ENCODE results near the gene CAMTA1.

Gene CAMTA1

GRCh38 chr1:7657287-7658016 lies 872.2 kb downstream of the CAMTA1 start:
- no peak for DNase-seq

GRCh38 chr1:7658099-7658498 lies 872.8 kb downstream of the CAMTA1 start:
- DNase-seq, result no peak

- no peak for DNase-seq
These were observed 874.3 kb downstream of the CAMTA1 start for GRCh38 chr1:7659514-7659913.

- no peak for DNase-seq
These were observed 878.3 kb downstream of the CAMTA1 start for GRCh38 chr1:7663451-7664146.

- DNase-seq, result no peak
These were observed 879.1 kb downstream of the CAMTA1 start for GRCh38 chr1:7664147-7664892.

GRCh38 chr1:7664893-7665250 lies 879.6 kb downstream of the CAMTA1 start:
- DNase-seq, result no peak

GRCh38 chr1:7666249-7666648 lies 881.0 kb downstream of the CAMTA1 start:
- DNase-seq, result no peak

- no peak for DNase-seq
These were observed 881.9 kb downstream of the CAMTA1 start for GRCh38 chr1:7667159-7667558.

- DNase-seq, result peak; percentile 80
These were observed 882.5 kb downstream of the CAMTA1 start for GRCh38 chr1:7667625-7668218.

GRCh38 chr1:7669559-7670311 lies 884.5 kb downstream of the CAMTA1 start:
- DNase-seq, result peak; percentile 65

- peak; percentile 1 for DNase-seq
These were observed 885.3 kb downstream of the CAMTA1 start for GRCh38 chr1:7670334-7671145.

GRCh38 chr1:7671146-7671465 lies 885.9 kb downstream of the CAMTA1 start:
- DNase-seq, result no peak

GRCh38 chr1:7671676-7672075 lies 886.4 kb downstream of the CAMTA1 start:
- DNase-seq, result no peak

GRCh38 chr1:7672864-7673263 lies 887.6 kb downstream of the CAMTA1 start:
- DNase-seq, result no peak

GRCh38 chr1:7674972-7675371 lies 889.7 kb downstream of the CAMTA1 start:
- no peak for DNase-seq

GRCh38 chr1:7675431-7676273 lies 890.4 kb downstream of the CAMTA1 start:
- no peak for DNase-seq

GRCh38 chr1:7676274-7676945 lies 891.2 kb downstream of the CAMTA1 start:
- DNase-seq, result no peak

- no peak for DNase-seq
These were observed 891.9 kb downstream of the CAMTA1 start for GRCh38 chr1:7677111-7677510.

GRCh38 chr1:7677815-7678214 lies 892.6 kb downstream of the CAMTA1 start:
- DNase-seq, result no peak

- no peak for DNase-seq
These were observed 893.4 kb downstream of the CAMTA1 start for GRCh38 chr1:7678491-7679158.

All from NCI-H1105 treated with DMSO at 0.1 percent for 48 hours (cell line).